ENCODE data around the gene ARHGAP31. TPM values are rescaled to one million over a fixed set of nuclear protein-coding genes. Genes with fewer than 3 reads are reported as not detected.

The ARHGAP31 gene
- total RNA-seq, 1 experiment from 2014 or later, result 7.2 TPM

DNA sequence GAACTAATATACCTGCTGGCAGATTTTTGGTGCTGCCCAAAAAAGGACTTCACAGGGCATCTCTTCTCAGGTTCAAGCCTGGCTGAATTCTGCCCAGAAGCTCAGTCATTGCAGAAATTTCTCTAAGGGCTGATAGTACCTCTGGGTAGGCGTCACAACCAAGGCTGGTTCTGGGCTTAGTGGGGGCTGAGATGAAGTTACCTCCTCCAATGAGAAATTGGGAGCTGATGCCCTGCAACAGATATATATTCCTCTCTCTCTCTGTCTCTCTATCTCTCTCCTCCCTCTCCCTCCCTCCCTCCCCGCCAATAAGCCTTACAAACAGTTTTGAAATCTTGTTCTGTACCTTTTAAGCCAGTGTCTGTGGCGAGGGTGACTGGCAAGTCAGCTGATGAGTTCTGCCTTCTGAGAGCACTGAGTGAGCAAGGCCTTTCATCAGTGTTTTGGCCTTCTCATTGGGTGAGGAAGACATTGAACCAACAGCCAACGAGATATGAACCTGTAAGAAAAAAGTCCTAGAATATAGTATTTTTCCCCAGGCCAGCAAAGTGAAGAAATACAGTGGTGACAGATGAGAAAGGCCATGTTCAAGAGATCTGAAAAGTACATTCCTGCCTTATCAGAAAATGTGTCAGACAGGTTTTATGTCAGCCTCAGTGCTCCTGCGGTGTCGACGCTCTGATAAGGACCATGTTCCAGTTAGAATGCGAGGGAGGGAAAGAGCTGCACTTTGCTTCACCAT, 123.8 kb downstream of the ARHGAP31 start:
- no peaks in the 10 kb centered on the region for H3K27me3 Mint-ChIP-seq (ENCODE audit: low read depth)
- no peaks in the 10 kb centered on the region; the same call in 1 of the 2 replicates for H3K4me1 Mint-ChIP-seq
- H3K4me3 Mint-ChIP-seq, result no peak overlapping the region
- no peak overlapping the region for H3K27ac Mint-ChIP-seq
- ChIA-PET POLR2A (no interaction called here), CTCF (interaction anchor here (0.6 kb wide), 1 partner anchor 95 kb away, joined by 3 read pairs; no protein-coding TSS in a partner anchor)
- no peaks in the 10 kb centered on the region for H3K9me3 Mint-ChIP-seq
- H3K36me3 Mint-ChIP-seq, result no peaks in the 10 kb centered on the region
- TF ChIP-seq, protein P1, sequence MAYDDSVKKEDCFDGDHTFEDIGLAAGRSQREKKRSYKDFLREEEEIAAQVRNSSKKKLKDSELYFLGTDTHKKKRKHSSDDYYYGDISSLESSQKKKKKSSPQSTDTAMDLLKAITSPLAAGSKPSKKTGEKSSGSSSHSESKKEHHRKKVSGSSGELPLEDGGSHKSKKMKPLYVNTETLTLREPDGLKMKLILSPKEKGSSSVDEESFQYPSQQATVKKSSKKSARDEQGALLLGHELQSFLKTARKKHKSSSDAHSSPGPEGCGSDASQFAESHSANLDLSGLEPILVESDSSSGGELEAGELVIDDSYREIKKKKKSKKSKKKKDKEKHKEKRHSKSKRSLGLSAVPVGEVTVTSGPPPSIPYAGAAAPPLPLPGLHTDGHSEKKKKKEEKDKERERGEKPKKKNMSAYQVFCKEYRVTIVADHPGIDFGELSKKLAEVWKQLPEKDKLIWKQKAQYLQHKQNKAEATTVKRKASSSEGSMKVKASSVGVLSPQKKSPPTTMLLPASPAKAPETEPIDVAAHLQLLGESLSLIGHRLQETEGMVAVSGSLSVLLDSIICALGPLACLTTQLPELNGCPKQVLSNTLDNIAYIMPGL (CRISPR knock-in tag; IDR thresholded peaks at IDR 0.05), result no peak
- TF ChIP-seq, protein P2, sequence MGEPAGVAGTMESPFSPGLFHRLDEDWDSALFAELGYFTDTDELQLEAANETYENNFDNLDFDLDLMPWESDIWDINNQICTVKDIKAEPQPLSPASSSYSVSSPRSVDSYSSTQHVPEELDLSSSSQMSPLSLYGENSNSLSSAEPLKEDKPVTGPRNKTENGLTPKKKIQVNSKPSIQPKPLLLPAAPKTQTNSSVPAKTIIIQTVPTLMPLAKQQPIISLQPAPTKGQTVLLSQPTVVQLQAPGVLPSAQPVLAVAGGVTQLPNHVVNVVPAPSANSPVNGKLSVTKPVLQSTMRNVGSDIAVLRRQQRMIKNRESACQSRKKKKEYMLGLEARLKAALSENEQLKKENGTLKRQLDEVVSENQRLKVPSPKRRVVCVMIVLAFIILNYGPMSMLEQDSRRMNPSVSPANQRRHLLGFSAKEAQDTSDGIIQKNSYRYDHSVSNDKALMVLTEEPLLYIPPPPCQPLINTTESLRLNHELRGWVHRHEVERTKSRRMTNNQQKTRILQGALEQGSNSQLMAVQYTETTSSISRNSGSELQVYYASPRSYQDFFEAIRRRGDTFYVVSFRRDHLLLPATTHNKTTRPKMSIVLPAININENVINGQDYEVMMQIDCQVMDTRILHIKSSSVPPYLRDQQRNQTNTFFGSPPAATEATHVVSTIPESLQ (CRISPR knock-in tag; IDR thresholded peaks at IDR 0.05), result no peak
- TF ChIP-seq OVOL2 (CRISPR knock-in tag; IDR thresholded peaks at IDR 0.05; ENCODE audit: borderline replicate concordance) (no peak), SP1 (CRISPR knock-in tag; conservative IDR thresholded peaks at IDR 0.05) (no peak), NFE2L1 (CRISPR knock-in tag; IDR thresholded peaks at IDR 0.05) (no peak), SOX15 (CRISPR knock-in tag; IDR thresholded peaks at IDR 0.05) (no peak), SMAD4 (CRISPR knock-in tag; IDR thresholded peaks at IDR 0.05) (no peak), SMAD3 (CRISPR knock-in tag; IDR thresholded peaks at IDR 0.05; ENCODE audit: borderline replicate concordance) (no peak)
- TF ChIP-seq, protein P3, sequence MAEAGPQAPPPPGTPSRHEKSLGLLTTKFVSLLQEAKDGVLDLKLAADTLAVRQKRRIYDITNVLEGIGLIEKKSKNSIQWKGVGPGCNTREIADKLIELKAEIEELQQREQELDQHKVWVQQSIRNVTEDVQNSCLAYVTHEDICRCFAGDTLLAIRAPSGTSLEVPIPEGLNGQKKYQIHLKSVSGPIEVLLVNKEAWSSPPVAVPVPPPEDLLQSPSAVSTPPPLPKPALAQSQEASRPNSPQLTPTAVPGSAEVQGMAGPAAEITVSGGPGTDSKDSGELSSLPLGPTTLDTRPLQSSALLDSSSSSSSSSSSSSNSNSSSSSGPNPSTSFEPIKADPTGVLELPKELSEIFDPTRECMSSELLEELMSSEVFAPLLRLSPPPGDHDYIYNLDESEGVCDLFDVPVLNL (CRISPR knock-in tag; IDR thresholded peaks at IDR 0.05; ENCODE audit: borderline replicate concordance, low read depth), result no peak
- TF ChIP-seq, protein P4, sequence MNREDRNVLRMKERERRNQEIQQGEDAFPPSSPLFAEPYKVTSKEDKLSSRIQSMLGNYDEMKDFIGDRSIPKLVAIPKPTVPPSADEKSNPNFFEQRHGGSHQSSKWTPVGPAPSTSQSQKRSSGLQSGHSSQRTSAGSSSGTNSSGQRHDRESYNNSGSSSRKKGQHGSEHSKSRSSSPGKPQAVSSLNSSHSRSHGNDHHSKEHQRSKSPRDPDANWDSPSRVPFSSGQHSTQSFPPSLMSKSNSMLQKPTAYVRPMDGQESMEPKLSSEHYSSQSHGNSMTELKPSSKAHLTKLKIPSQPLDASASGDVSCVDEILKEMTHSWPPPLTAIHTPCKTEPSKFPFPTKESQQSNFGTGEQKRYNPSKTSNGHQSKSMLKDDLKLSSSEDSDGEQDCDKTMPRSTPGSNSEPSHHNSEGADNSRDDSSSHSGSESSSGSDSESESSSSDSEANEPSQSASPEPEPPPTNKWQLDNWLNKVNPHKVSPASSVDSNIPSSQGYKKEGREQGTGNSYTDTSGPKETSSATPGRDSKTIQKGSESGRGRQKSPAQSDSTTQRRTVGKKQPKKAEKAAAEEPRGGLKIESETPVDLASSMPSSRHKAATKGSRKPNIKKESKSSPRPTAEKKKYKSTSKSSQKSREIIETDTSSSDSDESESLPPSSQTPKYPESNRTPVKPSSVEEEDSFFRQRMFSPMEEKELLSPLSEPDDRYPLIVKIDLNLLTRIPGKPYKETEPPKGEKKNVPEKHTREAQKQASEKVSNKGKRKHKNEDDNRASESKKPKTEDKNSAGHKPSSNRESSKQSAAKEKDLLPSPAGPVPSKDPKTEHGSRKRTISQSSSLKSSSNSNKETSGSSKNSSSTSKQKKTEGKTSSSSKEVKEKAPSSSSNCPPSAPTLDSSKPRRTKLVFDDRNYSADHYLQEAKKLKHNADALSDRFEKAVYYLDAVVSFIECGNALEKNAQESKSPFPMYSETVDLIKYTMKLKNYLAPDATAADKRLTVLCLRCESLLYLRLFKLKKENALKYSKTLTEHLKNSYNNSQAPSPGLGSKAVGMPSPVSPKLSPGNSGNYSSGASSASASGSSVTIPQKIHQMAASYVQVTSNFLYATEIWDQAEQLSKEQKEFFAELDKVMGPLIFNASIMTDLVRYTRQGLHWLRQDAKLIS (CRISPR knock-in tag; IDR thresholded peaks at IDR 0.05; ENCODE audit: borderline replicate concordance), result no peak
- TF ChIP-seq, protein P5, sequence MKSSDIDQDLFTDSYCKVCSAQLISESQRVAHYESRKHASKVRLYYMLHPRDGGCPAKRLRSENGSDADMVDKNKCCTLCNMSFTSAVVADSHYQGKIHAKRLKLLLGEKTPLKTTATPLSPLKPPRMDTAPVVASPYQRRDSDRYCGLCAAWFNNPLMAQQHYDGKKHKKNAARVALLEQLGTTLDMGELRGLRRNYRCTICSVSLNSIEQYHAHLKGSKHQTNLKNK (CRISPR knock-in tag; IDR thresholded peaks at IDR 0.05), result no peak
- TF ChIP-seq, protein P6, sequence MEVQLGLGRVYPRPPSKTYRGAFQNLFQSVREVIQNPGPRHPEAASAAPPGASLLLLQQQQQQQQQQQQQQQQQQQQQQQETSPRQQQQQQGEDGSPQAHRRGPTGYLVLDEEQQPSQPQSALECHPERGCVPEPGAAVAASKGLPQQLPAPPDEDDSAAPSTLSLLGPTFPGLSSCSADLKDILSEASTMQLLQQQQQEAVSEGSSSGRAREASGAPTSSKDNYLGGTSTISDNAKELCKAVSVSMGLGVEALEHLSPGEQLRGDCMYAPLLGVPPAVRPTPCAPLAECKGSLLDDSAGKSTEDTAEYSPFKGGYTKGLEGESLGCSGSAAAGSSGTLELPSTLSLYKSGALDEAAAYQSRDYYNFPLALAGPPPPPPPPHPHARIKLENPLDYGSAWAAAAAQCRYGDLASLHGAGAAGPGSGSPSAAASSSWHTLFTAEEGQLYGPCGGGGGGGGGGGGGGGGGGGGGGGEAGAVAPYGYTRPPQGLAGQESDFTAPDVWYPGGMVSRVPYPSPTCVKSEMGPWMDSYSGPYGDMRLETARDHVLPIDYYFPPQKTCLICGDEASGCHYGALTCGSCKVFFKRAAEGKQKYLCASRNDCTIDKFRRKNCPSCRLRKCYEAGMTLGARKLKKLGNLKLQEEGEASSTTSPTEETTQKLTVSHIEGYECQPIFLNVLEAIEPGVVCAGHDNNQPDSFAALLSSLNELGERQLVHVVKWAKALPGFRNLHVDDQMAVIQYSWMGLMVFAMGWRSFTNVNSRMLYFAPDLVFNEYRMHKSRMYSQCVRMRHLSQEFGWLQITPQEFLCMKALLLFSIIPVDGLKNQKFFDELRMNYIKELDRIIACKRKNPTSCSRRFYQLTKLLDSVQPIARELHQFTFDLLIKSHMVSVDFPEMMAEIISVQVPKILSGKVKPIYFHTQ (CRISPR knock-in tag; IDR thresholded peaks at IDR 0.05), result no peak
- ATAC-seq (no peak), DNase-seq (ENCODE audit: low spot score) (no peak)

Data from WTC11 (cell line).